OCI-LY3 (cell line): ENCODE measurements around the gene TNFRSF8.
A peak's percentile ranks its signal among the peaks of the same experiment; 100 is the strongest.

Source experiments
- H2AFZ ChIP-seq: fragments of 200-600, 300-600 bp; shearing (Covaris generic); 2 replicates; pipeline ENCODE4 v1.6.0; 2014; ENCODE audit warnings: antibody characterized with exemption, low read depth, low read length
- H3K27ac ChIP-seq: fragments of 200-600, 300-600 bp; sonication (generic); 2 replicates; pipeline ENCODE4 v1.5.1; 2014; ENCODE audit warnings: mild to moderate bottlenecking, low read length, moderate library complexity, mixed read lengths
- H3K27me3 ChIP-seq: fragments of 200-600, 300-600 bp; sonication (generic); 2 replicates; pipeline ENCODE4 v1.6.1; 2014; ENCODE audit warnings: low read depth, low read length, mixed read lengths
- H3K36me3 ChIP-seq: fragments of 200-600, 300-600 bp; sonication (generic); replicated peaks from 2 replicates; pipeline ENCODE3; 2014; ENCODE audit warnings: low read depth, low read length, mixed read lengths
- H3K4me1 ChIP-seq: fragments of 300-600, 200-600 bp; sonication (generic); 2 replicates; pipeline ENCODE4 v1.6.1; 2014; ENCODE audit warnings: low read length, mixed read lengths
- H3K4me2 ChIP-seq: fragments of 200-600, 300-600 bp; sonication (generic); 2 replicates; pipeline ENCODE4 v1.6.1; 2014; ENCODE audit warnings: low read length, mixed read lengths
- H3K4me3 ChIP-seq: fragments of 300-600, 200-600 bp; sonication (generic); 2 replicates; pipeline ENCODE4 v1.5.1; 2014; ENCODE audit warnings: antibody characterized with exemption, mild to moderate bottlenecking, low read length, moderate library complexity
- H3K79me2 ChIP-seq: fragments of 300-600, 200-600 bp; shearing (Covaris generic); 2 replicates; pipeline ENCODE4 v1.6.1; 2014; ENCODE audit warnings: mild to moderate bottlenecking, low read length, mixed read lengths
- H3K9ac ChIP-seq: fragments of 300-600, 200-600 bp; shearing (Covaris generic); 2 replicates; pipeline ENCODE4 v1.6.0; 2014; ENCODE audit warnings: mild to moderate bottlenecking, low read length, moderate library complexity
- H3K9me3 ChIP-seq: fragments of 200-600, 300-600 bp; shearing (Covaris generic); 2 replicates; pipeline ENCODE4 v1.6.1; 2014; ENCODE audit warnings: low read length, mixed read lengths; ENCODE audit not compliant: insufficient read depth
- H4K20me1 ChIP-seq: fragments of 200-600, 300-600 bp; sonication (generic); 2 replicates; pipeline ENCODE4 v1.6.1; 2016; ENCODE audit warnings: low read length, mixed read lengths; ENCODE audit not compliant: insufficient read depth
- EZH2phosphoT487 ChIP-seq: fragments of 200-600 bp; shearing (Covaris generic); IDR thresholded peaks from 2 replicates; pipeline ENCODE4 v1.6.1; 2018; ENCODE audit warnings: antibody characterized with exemption, mixed run types, low read depth
- TF ChIP-seq, protein P1 (sequence below): fragments of 200-600, 300-600 bp; sonication (generic); IDR thresholded peaks from 2 replicates; pipeline ENCODE4 v1.5.1; 2014; ENCODE audit warnings: antibody characterized with exemption, low read length, low read depth

Gene TNFRSF8

DNA sequence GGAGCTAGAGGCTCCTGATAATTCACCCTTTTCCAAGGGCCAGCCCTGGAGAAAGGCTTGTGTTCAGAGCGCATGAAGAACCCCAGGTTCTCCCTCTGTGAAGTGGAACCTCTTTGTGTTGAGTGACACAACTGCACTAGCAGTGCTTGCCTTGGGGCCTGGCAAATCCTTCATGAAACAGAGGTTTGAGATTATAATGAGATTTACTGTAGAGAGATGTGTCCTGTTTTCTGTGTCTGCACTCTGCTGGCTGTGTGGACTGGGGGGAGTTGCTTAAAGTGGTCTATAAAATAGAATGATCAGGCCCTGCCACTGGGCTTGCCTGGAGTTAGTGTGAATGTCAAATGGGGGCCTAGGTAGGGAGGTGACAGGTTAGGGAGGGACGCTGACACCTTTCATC is 92.2 kb downstream of the TNFRSF8 start:
- Histone ChIP-seq H3K4me1 (peaks cover 91% of the 10 kb centered on the region), H3K36me3 (no peaks in the 10 kb centered on the region), H3K79me2 (no peaks in the 10 kb centered on the region), H2AFZ (peak overlapping the region; percentile 65; the same call in 1 of the 2 replicates), H4K20me1 (no peaks in the 10 kb centered on the region), H3K4me2 (no peak overlapping the region), H3K9ac (no peak overlapping the region), H3K27ac (peak overlapping the region; percentile 49), H3K4me3 (no peak overlapping the region), H3K27me3 (no peaks in the 10 kb centered on the region), H3K9me3 (no peaks in the 10 kb centered on the region)
- no peak for TF ChIP-seq EZH2phosphoT487
- TF ChIP-seq, protein P1, sequence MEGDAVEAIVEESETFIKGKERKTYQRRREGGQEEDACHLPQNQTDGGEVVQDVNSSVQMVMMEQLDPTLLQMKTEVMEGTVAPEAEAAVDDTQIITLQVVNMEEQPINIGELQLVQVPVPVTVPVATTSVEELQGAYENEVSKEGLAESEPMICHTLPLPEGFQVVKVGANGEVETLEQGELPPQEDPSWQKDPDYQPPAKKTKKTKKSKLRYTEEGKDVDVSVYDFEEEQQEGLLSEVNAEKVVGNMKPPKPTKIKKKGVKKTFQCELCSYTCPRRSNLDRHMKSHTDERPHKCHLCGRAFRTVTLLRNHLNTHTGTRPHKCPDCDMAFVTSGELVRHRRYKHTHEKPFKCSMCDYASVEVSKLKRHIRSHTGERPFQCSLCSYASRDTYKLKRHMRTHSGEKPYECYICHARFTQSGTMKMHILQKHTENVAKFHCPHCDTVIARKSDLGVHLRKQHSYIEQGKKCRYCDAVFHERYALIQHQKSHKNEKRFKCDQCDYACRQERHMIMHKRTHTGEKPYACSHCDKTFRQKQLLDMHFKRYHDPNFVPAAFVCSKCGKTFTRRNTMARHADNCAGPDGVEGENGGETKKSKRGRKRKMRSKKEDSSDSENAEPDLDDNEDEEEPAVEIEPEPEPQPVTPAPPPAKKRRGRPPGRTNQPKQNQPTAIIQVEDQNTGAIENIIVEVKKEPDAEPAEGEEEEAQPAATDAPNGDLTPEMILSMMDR = no peak

DNA sequence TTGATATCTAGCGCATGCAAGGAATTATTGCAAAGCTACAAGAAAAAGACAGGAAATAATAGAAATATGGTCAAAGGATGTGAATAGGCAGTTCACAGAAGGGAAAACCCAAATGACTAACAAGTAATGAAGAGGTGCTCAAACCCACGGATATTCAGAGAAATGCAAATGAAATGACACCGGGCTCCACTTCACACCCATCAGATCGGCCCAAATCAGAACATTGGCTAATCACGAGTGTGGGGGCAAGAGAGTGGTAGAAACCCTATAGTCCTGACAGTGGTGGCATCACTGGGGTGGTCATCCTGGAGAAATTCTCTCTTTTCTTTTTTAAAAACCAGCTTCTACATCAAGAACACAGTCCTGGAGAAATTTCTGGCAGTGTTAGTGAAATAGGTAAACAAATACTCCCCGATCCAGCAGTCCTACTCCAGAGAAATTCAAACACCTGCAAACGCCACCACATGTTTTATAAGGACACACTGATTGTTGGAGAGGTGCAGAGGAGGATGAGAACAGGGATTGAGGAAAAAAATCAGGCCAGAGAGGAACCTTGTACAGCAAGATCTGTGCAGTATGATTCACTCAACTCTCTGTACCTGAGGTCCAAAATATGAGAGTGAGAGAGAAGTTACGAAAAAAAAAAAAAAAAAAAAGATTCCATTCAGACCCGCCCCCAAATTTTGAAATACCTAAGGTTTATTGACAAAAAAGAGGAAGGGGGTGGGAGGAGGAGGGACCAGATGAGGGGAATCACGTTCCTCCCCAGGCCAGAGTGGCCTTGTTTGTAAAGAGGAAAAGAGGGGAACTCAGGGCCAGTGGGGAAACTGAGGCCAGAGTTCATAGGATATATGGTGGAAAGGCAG is 94.5 kb downstream of the TNFRSF8 start:
- peak overlapping the region; percentile 100 for H3K27ac ChIP-seq

DNA sequence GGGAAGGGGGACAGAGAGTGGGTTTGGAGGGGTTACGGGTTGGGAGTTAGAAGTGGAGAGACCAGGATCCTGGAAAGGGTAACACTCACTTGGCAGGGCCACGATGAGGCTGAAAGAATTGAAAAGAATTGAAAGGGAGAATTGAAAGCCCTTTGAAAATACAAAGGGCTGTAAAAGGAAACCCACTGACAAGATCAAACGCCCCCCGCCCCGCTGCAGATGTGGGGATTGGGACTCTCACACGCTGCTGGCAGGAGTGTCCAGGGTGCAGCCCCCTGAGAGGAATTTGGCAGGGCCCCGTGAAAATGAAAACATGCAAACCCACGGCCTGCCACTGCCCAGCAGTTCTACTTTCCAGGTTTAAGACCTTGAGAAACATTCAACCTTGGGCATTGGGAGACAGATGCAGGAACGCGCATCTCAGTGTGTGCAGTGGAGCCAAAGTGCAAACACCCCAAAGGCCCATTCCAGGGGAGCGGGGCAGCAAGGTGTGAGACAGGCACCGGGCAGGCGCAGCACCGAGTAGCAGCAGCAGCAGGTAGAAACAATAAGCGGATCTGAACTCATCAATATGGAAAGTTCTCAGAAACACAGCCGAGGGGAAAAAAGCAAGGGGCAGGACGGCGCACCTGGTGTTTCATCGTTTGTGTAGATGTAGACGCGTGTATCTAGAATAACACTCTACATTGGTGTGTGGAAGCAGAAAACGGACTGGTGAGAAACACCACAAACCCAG is 95.4 kb downstream of the TNFRSF8 start:
- Histone ChIP-seq H3K27ac (peak overlapping the region; percentile 100), H3K27me3 (no peaks in the 10 kb centered on the region), H3K4me3 (peak overlapping the region; percentile 50), H2AFZ (no peak overlapping the region), H3K4me1 (peaks cover 91% of the 10 kb centered on the region), H3K9me3 (no peaks in the 10 kb centered on the region), H3K36me3 (no peaks in the 10 kb centered on the region), H3K79me2 (no peaks in the 10 kb centered on the region), H3K4me2 (peak overlapping the region; percentile 88), H4K20me1 (no peaks in the 10 kb centered on the region), H3K9ac (peak overlapping the region; percentile 90)
- TF ChIP-seq, protein P1 = no peak
- TF ChIP-seq EZH2phosphoT487 = no peak

More for the DNA sequence above, 94.5 kb downstream of the TNFRSF8 start:
- Histone ChIP-seq H2AFZ (no peak overlapping the region), H3K9me3 (no peaks in the 10 kb centered on the region), H3K27me3 (no peaks in the 10 kb centered on the region), H3K4me2 (peak overlapping the region; percentile 88), H3K79me2 (no peaks in the 10 kb centered on the region), H3K4me1 (peaks cover 91% of the 10 kb centered on the region), H3K36me3 (no peaks in the 10 kb centered on the region), H3K4me3 (peak overlapping the region; percentile 65), H4K20me1 (no peaks in the 10 kb centered on the region), H3K9ac (peak overlapping the region; percentile 90)
- TF ChIP-seq, protein P1 = no peak
- no peak for TF ChIP-seq EZH2phosphoT487

DNA sequence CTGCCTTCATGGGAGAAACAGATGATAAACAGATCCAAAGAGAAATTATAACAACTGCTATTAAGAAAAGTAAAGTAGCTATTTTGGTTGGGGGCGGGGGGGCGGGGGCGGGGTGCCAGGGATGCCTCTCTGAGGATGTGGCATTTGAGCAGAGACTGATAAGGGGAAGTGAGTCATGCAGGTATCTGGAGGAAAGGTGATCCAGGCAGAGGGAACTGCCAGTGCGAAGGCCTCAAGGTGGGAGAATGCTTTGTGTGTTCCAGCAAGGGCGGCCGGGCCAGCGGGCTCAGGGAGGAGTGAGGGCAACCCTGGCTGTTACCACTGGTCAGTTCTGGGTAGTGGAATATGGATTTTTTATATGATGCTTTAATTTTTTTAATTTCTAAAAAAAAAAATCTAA is 96.7 kb downstream of the TNFRSF8 start:
- no peak overlapping the region for H3K4me3 ChIP-seq
- H4K20me1 ChIP-seq = no peaks in the 10 kb centered on the region
- peaks cover 95% of the 10 kb centered on the region for H3K4me1 ChIP-seq
- H3K9ac ChIP-seq = no peak overlapping the region
- H3K79me2 ChIP-seq = no peaks in the 10 kb centered on the region
- H3K36me3 ChIP-seq = no peaks in the 10 kb centered on the region
- no peak overlapping the region for H2AFZ ChIP-seq
- no peaks in the 10 kb centered on the region for H3K27me3 ChIP-seq
- H3K4me2 ChIP-seq = no peak overlapping the region
- H3K9me3 ChIP-seq = no peaks in the 10 kb centered on the region
- peak overlapping the region; percentile 100 for H3K27ac ChIP-seq
- TF ChIP-seq, protein P1 = no peak
